Endothelial cell (in vitro differentiated cells): ENCODE results near the gene NME8. TPM values are rescaled to one million over a fixed set of nuclear protein-coding genes. Genes with fewer than 3 reads are reported as not detected.
A peak's percentile ranks its signal among the peaks of the same experiment; 100 is the strongest.

ENCODE experiments used
- DNase-seq: peaks from one replicate; pipeline ENCODE4 v3.0.0; 2021; ENCODE audit warnings: low spot score
- H3K27ac Mint-ChIP-seq: one replicate; pipeline ENCODE4 v1.8.0; 2021; ENCODE audit warnings: mixed read lengths, inconsistent platforms; ENCODE audit not compliant: unreplicated experiment
- H3K27me3 Mint-ChIP-seq: one replicate; pipeline ENCODE4 v1.8.0; 2021; ENCODE audit warnings: mild to moderate bottlenecking, moderate library complexity, mixed read lengths, inconsistent platforms; ENCODE audit not compliant: unreplicated experiment
- H3K36me3 Mint-ChIP-seq: one replicate; pipeline ENCODE4 v1.8.0; 2021; ENCODE audit warnings: mild to moderate bottlenecking, low read depth, mixed read lengths, inconsistent platforms; ENCODE audit not compliant: unreplicated experiment
- H3K4me1 Mint-ChIP-seq: one replicate; pipeline ENCODE4 v1.8.0; 2021; ENCODE audit warnings: mild to moderate bottlenecking, mixed read lengths, inconsistent platforms; ENCODE audit not compliant: unreplicated experiment
- H3K4me3 Mint-ChIP-seq: one replicate; pipeline ENCODE4 v1.8.0; 2021; ENCODE audit warnings: mild to moderate bottlenecking, mixed read lengths, inconsistent platforms; ENCODE audit not compliant: unreplicated experiment
- H3K9me3 Mint-ChIP-seq: one replicate; pipeline ENCODE4 v1.8.0; 2021; ENCODE audit warnings: mixed read lengths, inconsistent platforms; ENCODE audit not compliant: unreplicated experiment
- CTCF ChIP-seq: fragments of 200-600 bp; sonication (generic); IDR thresholded peaks from one replicate; pipeline ENCODE4 v1.5.0; 2021; ENCODE audit warnings: antibody characterized with exemption; ENCODE audit not compliant: unreplicated experiment
- total RNA-seq: library from RNA; stranded (reverse); fragmentation: NEBNext Ultra II Directional; extraction: Animal tissue kit (Norgen Biotek cat#: 25700); gene quantifications from one replicate; pipeline ENCODE4 v1.2.1, GENCODE V29; 2021; ENCODE audit not compliant: unreplicated experiment

Gene NME8
- total RNA-seq, 1 donor from 2014 or later = not detected

GRCh38 chr7:37915438-37915837, 67.0 kb downstream of the NME8 start:
- H3K27ac Mint-ChIP-seq = no peak overlapping the region
- peaks cover 11% of the 10 kb centered on the region for H3K4me1 Mint-ChIP-seq
- no peaks in the 10 kb centered on the region for H3K9me3 Mint-ChIP-seq
- no peak overlapping the region for H3K4me3 Mint-ChIP-seq
- peaks cover 4% of the 10 kb centered on the region for H3K27me3 Mint-ChIP-seq
- no peak for TF ChIP-seq CTCF
- DNase-seq = no peak
- H3K36me3 Mint-ChIP-seq = no peaks in the 10 kb centered on the region

GRCh38 chr7:37916017-37916672, 67.7 kb downstream of the NME8 start:
- H3K4me1 Mint-ChIP-seq = peaks cover 11% of the 10 kb centered on the region
- TF ChIP-seq CTCF = no peak
- no peak for DNase-seq
- no peaks in the 10 kb centered on the region for H3K36me3 Mint-ChIP-seq
- no peak overlapping the region for H3K27ac Mint-ChIP-seq
- H3K9me3 Mint-ChIP-seq = no peaks in the 10 kb centered on the region
- H3K27me3 Mint-ChIP-seq = peaks cover 4% of the 10 kb centered on the region
- peak overlapping the region; percentile 67 for H3K4me3 Mint-ChIP-seq

- H3K4me3 Mint-ChIP-seq = peak within 1 kb of the TSS; percentile 67
- peaks cover 4% of the 10 kb centered on the region for H3K27me3 Mint-ChIP-seq
These were observed 68.6 kb downstream of the NME8 start, which contains the start of gene SFRP4 for GRCh38 chr7:37916673-37917660. Gene SFRP4 (minus strand): TSS chr7:37916817. CDS start chr7:37916537, 280 bp downstream.

GRCh38 chr7:37918526-37918925, 70.1 kb downstream of the NME8 start:
- Mint-ChIP-seq H3K4me3 (no peak overlapping the region), H3K27ac (no peak overlapping the region), H3K4me1 (peaks cover 11% of the 10 kb centered on the region), H3K9me3 (no peaks in the 10 kb centered on the region), H3K36me3 (no peaks in the 10 kb centered on the region), H3K27me3 (peaks cover 4% of the 10 kb centered on the region)
- no peak for TF ChIP-seq CTCF
- DNase-seq = no peak

More at GRCh38 chr7:37916673-37917660, 68.6 kb downstream of the NME8 start, which contains the start of gene SFRP4:
- Mint-ChIP-seq H3K36me3 (no peaks in the 10 kb centered on the region), H3K27ac (no peak within 1 kb of the TSS), H3K9me3 (no peaks in the 10 kb centered on the region), H3K4me1 (peaks cover 11% of the 10 kb centered on the region)
- TF ChIP-seq CTCF = peak; percentile 74
- peak; percentile 42 for DNase-seq
